NCI-H524 (cell line): ENCODE results near the gene SLC7A10.
"Not testable (repeated sequence)": the region's sequence is repeated elsewhere in the genome, so short reads cannot be mapped to it uniquely, and the experiment has no call there.

ENCODE experiments used
- DNase-seq, 2 experiments: peaks; one replicate each; lab custom pipeline; 2025; lab: John Stamatoyannopoulos, UW

The SLC7A10 gene

DNA sequence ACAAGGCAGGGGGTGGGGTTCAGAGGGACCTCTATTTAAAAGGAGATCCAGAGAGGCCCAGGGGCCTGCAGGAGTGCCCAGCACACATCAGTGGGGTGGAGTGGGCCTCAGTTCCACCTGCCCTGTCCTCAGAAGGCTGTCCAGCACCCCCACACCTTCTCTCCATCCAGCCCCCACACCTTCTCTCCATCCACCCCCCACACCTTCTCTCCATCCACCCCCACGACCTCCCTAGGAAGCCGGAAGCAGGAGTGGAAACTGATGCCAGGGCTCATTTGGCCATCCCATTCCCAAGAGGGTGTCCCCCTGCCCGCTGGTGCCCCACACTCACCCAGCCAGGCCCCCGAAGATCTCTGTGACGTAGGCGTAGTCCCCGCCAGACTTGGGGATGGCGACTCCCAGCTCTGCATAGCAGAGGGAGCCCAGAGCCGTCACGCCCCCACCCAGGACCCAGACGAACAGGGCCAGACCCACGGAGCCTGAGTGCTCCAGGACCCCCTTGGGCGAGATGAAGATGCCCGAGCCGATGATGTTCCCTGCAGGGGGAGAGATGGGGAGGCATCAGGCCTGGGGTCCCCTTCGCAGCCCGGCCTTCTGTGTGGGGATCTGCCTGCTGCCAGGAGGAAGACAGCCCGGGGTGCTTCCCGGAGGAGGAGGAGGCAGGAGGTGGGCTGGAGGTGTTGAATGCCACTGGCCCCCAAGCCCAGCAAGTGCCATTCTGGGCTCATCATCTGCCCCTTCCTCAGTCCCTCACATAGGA, 10.0 kb downstream of the SLC7A10 start:
- no peak for DNase-seq

GRCh38 chr19:33214596-33214995, 11.1 kb downstream of the SLC7A10 start:
- peak; percentile 93 to 96 for DNase-seq

DNA sequence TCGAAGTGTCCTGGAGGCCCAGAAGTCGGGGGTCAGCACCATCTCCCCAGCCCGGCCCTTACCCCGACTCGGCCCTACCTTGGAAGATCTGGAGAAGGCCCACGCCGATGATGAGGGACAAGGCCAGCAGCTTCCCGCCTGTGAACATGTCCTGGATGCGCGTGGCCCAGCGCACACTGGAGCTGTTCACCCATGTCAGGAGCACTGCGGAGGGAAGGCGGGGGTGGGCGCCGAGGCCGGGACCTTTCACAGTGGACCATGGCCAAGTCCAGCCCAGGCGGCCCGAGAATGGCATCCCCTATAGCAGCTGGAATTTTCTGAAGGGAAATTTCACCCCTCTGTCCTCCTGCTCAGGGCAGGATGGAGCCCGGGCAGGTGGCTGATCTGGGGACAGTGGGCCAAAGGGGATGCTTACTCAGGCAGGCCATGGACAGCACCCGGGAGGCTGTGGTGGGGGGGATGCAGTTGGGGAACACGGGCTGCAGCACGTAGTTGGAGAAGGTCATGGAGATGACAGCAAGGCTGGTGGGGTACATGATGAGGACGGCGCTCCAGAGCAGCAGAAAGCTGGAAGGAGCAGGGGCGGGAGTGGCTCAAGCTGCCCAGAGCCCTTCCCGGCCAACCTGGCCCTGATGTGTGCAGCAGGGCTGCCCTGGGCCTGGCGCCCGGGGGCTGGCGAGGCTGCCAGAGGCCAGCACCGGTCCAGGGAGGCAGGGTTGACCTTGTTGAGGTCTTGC, 13.0 kb downstream of the SLC7A10 start:
- no peak for DNase-seq

DNA sequence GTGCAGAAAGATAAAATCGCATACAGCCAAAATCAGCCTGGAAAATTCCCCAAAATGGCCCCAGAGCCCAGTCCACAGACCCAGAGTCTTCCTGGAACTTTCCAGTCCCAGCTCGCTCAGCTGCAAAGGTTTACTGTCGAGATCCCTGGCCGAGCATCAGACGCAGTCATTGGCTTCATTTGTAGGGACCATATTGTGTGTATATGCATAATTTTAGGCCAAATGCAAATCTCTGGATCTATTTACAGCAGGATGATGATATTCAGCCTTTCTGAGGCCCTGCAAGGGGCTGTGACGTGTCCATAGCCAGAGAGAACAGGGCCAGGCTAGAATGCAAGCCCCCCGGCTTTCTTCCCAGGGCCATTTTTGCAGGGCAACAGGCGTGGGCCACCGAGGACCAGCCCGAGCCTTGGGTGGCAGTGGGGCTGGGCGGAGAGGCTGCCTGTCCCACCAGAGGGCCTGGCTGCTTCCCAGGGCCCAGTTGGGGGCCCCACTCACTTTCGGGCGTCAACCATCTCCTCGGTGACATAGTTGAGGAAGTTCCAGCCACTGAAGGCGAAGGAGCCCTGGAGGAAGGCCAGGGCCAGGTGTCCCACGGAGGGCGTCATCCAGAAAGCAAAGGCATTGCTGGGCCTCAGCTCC, 13.7 kb downstream of the SLC7A10 start:
- DNase-seq = no peak

- no peak for DNase-seq
Observed at GRCh38 chr19:33210266-33210940, 15.2 kb downstream of the SLC7A10 start.

- not testable (repeated sequence) for DNase-seq
Observed at GRCh38 chr19:33209850-33210230, 15.8 kb downstream of the SLC7A10 start.

DNA sequence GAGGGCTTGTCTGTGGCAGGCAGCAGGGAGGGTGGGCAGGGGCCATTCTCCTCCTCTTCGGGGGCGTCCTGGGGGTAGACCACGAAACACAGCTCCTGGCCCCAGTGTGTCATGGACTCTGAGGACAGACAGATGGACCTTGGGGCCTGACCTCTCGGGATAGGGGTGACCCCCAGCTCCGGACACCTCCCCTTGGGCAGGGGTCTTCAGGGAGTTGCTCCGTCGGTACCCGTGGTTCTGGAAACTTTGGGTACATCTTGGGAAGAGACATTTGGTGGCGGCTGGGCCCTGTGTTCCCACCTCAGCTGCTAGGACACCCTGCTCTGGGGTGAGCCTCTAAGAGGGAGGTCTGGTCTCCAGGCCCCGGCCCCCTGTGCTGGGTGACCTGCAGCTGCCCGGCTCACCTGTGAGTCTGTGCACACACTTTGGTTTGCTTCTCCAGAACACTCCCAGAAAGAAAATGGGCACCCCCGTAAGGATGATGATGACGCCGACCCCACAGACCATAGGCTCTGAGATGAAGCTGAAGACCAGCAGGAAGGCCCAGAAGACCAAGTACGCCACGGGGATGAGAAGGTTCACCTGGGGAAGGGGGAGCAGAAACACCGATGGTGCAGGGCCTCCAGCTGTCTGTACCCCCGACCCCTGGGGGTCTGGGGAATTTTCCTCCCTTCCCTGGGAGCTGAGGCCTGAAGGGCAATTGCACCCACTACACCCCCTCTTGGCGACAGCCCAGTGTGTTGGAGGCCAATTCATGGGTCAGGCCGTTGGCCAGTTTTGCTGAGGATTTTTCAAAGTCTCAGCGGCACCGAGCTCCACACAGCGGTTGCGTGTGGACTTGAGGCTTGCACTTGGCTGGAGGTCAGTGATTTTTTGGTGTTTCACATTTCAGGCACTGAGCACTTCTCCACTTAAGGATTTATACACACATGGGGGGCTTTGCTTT, 16.5 kb downstream of the SLC7A10 start:
- no peak for DNase-seq

DNA sequence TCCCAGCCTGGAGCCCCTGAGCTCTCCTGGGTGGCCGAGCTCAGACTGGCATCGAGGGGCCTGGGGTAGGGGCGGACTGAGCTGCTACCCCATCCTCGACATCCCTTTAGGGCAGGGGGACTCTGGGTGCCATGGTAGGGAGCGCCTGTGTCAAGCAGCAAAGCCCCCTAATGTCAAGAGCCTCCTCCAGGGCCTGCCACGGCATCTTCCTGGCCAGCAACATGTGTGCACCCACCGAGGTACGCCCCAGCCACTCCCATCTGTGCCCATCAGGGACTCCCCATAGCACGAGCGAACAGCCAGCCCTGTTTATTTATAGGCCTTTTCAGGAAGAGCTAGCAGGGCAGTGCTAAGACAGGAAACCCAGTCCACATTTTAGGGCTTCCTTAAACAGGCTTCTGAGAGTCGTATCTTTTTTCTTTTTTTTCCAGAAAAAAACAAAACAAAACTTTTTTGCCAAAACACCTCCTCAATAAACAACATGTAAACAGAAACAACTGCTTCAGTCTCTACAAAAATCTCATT, 17.2 kb downstream of the SLC7A10 start:
- no peak for DNase-seq

GRCh38 chr19:33207903-33208302, 17.7 kb downstream of the SLC7A10 start:
- DNase-seq = no peak

GRCh38 chr19:33207040-33207620, 18.5 kb downstream of the SLC7A10 start:
- DNase-seq = no peak

GRCh38 chr19:33206261-33207039, 19.2 kb downstream of the SLC7A10 start:
- no peak for DNase-seq

- no peak for DNase-seq
Observed at GRCh38 chr19:33205531-33206260, 20.0 kb downstream of the SLC7A10 start.

- DNase-seq = no peak
Observed at GRCh38 chr19:33205110-33205509, 20.5 kb downstream of the SLC7A10 start.

GRCh38 chr19:33204136-33204973, 21.3 kb downstream of the SLC7A10 start:
- no peak for DNase-seq

- DNase-seq = no peak
Observed at GRCh38 chr19:33203529-33203928, 22.1 kb downstream of the SLC7A10 start.

DNA sequence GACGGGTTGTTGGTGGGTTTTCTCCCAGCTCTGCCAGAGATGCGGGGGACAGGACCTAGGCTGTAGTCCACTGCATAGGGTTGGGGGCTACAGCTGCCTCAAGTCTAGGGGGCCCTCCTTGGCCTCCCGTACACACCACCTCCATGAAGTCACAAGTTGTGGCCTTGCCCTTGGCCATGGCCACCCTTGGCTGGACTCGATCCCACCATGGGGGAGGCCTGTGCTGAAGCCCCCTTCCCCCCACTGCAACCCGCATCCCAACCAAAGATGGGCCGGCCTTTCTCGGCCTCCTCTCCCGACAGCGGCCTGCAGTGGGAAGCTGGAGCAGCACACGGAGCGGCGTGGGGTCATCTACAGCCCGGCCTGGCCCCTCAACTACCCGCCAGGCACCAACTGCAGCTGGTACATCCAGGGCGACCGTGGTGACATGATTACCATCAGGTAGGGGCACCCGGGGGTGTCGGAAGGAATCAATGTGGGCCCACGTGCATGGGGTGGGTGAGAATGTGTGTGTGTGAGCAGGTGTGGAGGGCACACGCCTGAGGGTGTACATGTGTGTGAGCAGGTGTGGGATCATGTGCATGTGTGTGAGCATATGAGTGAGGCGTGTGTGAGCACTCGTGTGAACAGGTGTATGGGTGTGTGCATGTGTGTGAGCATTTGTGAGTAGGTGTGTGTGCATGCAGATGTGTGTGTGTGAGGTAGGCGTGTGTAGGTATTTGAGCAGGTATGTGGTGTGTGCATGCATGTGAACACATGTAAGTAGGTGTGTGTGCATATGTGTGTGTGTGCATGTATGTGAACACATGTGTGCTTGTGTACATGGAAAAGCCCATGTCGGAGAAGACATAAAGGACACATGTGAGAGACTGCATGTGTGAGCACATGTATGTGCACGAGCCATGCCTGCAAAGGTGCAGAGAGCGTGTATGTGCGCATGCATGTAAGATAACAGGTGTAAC, 22.8 kb downstream of the SLC7A10 start:
- DNase-seq = no peak
